Common myeloid progenitor, CD34-positive (primary cell): ENCODE results near the gene OPCML.

ENCODE experiments used
- CTCF ChIA-PET: fragments of 350-600 bp; sonication (Branson Sonifier 250); formaldehyde crosslinking; loops from one replicate; lab custom pipeline; 2021; ENCODE audit warnings: antibody characterized with exemption; lab: Charles Lee
- POLR2A ChIA-PET: fragments of 350-600 bp; sonication (Branson Sonifier 250); formaldehyde crosslinking; loops from one replicate; lab custom pipeline; 2021; ENCODE audit warnings: antibody characterized with exemption; lab: Charles Lee
- DNase-seq, 3 donors: peaks; one replicate each; pipeline versions ENCODE4 v3.0.0 to v3.0.0-alpha.2; 2013
- H3K27ac ChIP-seq, 2 experiments: 1 replicate in 1 of 2; 2 replicates in 1 of 2; pipeline ENCODE4 v1.7.0; 2013; ENCODE audit warnings: inconsistent platforms in 2 of 2, low read length in 2 of 2, mild to moderate bottlenecking in 2 of 2, low read depth in 1 of 2, moderate library complexity in 1 of 2; ENCODE audit not compliant: severe bottlenecking in 2 of 2, insufficient read depth in 1 of 2, poor library complexity in 1 of 2
- H3K27me3 ChIP-seq, 5 experiments: replicated peaks in 2 of 5; 1 replicate in 3 of 5; 2 replicates in 2 of 5; pipeline versions ENCODE4 v1.6.1 to v1.7.0; 2013; ENCODE audit warnings: low read length in 4 of 5, mild to moderate bottlenecking in 2 of 5, moderate library complexity in 2 of 5, inconsistent platforms in 1 of 5; ENCODE audit not compliant: insufficient read depth in 5 of 5, control insufficient read depth in 4 of 5
- H3K36me3 ChIP-seq, 4 experiments: 1 replicate in 2 of 4; 2 replicates in 2 of 4; pipeline versions ENCODE4 v1.6.1 to v1.7.0; 2013; ENCODE audit warnings: low read length in 3 of 4, control low read depth in 1 of 4, mild to moderate bottlenecking in 1 of 4; ENCODE audit not compliant: control insufficient read depth in 4 of 4, insufficient read depth in 4 of 4
- H3K4me1 ChIP-seq, 4 experiments: 1 replicate in 3 of 4; 2 replicates in 1 of 4; pipeline versions ENCODE4 v1.6.1 to v1.7.1; 2013; ENCODE audit warnings: low read length in 3 of 4, mild to moderate bottlenecking in 3 of 4, control low read depth in 1 of 4, inconsistent platforms in 1 of 4, moderate library complexity in 1 of 4; ENCODE audit not compliant: control insufficient read depth in 4 of 4, insufficient read depth in 4 of 4; ENCODE audit errors: control extremely low read depth in 1 of 4
- H3K4me3 ChIP-seq, 7 experiments: 1 replicate in 4 of 7; 2 replicates in 3 of 7; pipeline versions ENCODE4 v1.5.1 to v1.7.0; 2013; ENCODE audit warnings: mild to moderate bottlenecking in 7 of 7, low read length in 6 of 7, moderate library complexity in 6 of 7, inconsistent platforms in 2 of 7, low read depth in 2 of 7, control low read depth in 1 of 7; ENCODE audit not compliant: insufficient read depth in 4 of 7, control insufficient read depth in 1 of 7; ENCODE audit errors: extremely low read depth in 1 of 7
- H3K9me3 ChIP-seq, 5 experiments: 1 replicate in 4 of 5; 2 replicates in 1 of 5; pipeline versions ENCODE4 v1.6.1 to v1.7.1; 2013; ENCODE audit warnings: low read length in 4 of 5, mild to moderate bottlenecking in 2 of 5, inconsistent platforms in 1 of 5, low read depth in 1 of 5, moderate library complexity in 1 of 5; ENCODE audit not compliant: control insufficient read depth in 4 of 5, insufficient read depth in 2 of 5; ENCODE audit errors: control extremely low read depth in 1 of 5
- WGBS: methylation state at CpG from one replicate; pipeline ENCODE4 v1.1.5; 2013; ENCODE audit not compliant: insufficient coverage; 5-methylcytosine and 5-hydroxymethylcytosine counted together

The OPCML gene

DNA sequence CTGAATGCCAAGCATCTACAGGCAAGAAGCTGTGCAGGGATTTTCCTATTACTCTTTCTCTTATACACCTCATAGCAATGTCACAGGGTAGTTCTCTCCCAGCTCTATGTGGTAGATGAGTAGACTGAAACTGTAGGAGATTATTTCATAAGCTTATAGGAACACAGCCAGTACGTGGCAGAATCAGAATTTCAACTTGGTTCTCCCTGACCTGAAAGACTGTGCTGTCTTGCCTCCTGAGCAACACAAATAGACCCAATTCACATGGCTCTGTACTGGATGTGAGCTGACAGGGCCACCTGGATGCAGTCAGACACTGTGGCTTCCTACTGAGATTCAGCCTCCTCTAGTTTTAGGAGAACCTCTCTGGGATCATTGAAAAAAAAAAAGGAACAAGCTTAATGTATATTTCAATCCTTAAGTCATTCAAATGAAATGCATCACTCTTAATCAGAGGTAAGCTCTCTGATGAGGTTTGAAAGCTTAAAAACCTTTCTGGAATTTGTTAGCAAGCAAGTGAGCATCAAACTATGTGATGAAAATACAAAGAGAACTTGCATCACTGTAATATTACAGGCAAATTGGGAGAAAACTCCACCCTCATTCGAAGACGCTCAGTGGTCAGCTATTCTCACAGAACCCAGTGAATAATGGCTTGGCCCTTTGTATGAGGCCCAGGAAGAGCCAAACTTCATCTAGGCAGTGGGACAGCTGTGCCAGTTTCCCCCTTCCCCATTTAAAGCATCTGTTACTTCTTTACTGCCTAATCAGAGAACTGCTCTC, 1122.5 kb downstream of the OPCML start:
- H3K27me3 ChIP-seq = no peaks in the 10 kb centered on the region
- H3K4me1 ChIP-seq = no peaks in the 10 kb centered on the region
- H3K4me3 ChIP-seq = no peak overlapping the region
- WGBS = 89% methylated on average over 3 of the region's 3 CpGs
- H3K27ac ChIP-seq = no peak overlapping the region
- POLR2A ChIA-PET = no interaction called here
- no peak for DNase-seq
- H3K36me3 ChIP-seq = no peaks in the 10 kb centered on the region
- no peaks in the 10 kb centered on the region for H3K9me3 ChIP-seq
- CTCF ChIA-PET = no interaction called here

DNA sequence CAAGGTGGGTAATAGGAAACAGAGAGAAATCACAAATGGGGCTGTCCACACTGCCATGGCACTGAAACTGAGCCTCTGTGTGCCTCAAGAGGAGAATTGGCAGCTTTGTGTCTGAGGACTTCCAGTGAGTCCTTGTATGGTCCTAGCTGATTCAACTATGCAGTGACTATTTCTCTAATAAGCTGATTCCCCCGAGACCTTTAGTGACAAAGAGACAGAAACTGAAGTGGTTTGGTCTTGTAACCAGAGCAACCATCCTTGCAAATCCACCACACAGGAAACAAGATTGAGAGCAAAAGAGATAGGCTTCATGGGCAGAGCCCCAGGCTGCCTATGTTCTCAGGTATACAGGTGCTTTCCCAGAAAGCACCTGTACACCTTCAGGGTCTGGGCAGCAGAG, 1123.4 kb downstream of the OPCML start:
- DNase-seq = no peak
- no CpG with 5 or more reads among the region's 1 CpG for WGBS
- ChIA-PET CTCF (no interaction called here), POLR2A (no interaction called here)
- Histone ChIP-seq H3K9me3 (no peaks in the 10 kb centered on the region), H3K36me3 (no peaks in the 10 kb centered on the region), H3K27ac (no peak overlapping the region), H3K4me3 (no peak overlapping the region), H3K27me3 (no peaks in the 10 kb centered on the region), H3K4me1 (no peaks in the 10 kb centered on the region)

DNA sequence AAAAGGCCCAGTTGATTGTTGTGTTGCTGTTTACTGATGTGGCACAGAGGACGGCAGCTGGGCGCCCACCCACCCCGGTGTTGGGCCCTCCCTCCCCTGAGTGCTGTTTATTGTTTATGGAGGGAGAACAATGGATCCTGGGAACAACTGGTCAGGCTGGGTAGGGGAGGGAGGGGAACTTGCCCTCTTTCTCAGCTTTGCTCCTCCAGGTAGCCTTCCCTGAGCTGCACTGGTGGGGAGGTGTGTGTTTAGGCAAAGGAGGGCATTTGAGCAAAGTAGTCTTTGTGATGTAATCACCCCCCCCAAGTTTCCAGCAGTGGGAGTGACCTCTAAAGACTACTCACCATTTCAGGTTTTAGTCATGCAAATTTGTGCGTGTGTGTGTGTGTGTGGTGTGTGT, 1126.6 kb downstream of the OPCML start:
- no peaks in the 10 kb centered on the region for H3K27me3 ChIP-seq
- H3K4me1 ChIP-seq = no peaks in the 10 kb centered on the region
- H3K27ac ChIP-seq = no peak overlapping the region
- H3K36me3 ChIP-seq = no peaks in the 10 kb centered on the region
- WGBS = 16% methylated on average over 3 of the region's 4 CpGs
- ChIA-PET CTCF (no interaction called here), POLR2A (no interaction called here)
- H3K9me3 ChIP-seq = no peaks in the 10 kb centered on the region
- DNase-seq = no peak
- H3K4me3 ChIP-seq = no peak overlapping the region

DNA sequence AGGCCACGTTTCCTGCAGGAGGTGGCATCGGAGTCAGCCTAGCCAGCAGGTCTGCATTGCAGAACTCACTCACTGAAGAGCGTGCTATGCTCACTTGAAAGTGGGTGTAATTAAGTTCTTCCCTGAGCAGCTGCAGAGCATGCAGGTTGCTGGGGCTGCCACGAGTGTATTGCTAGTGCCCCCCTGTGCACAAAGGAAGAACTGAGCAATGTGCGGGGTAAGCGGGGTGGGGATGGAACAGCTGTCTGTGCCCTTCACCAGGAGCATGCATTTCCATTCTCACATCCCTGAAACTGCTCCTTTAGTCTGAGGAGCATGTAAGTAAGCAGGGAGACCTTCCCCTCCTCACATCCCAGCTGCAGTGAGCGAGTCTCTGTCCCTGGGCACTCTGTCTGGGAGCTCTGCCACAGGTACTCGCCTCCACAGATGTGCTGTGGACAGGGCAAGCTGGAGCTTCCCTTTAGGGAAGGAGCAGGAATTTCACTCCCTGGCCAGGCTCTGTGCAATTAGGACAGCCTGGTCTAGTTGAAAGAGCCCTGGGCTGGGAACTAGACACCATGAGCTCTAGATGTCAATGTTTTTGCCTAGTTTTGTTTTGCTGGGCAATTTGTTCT, 1130.1 kb downstream of the OPCML start:
- POLR2A ChIA-PET = no interaction called here
- Histone ChIP-seq H3K36me3 (no peaks in the 10 kb centered on the region), H3K4me3 (no peak overlapping the region), H3K4me1 (no peaks in the 10 kb centered on the region), H3K27me3 (no peaks in the 10 kb centered on the region), H3K27ac (no peak overlapping the region), H3K9me3 (no peaks in the 10 kb centered on the region)
- no peak for DNase-seq
- CTCF ChIA-PET = no interaction called here
- 16% methylated on average over 7 of the region's 8 CpGs for WGBS

DNA sequence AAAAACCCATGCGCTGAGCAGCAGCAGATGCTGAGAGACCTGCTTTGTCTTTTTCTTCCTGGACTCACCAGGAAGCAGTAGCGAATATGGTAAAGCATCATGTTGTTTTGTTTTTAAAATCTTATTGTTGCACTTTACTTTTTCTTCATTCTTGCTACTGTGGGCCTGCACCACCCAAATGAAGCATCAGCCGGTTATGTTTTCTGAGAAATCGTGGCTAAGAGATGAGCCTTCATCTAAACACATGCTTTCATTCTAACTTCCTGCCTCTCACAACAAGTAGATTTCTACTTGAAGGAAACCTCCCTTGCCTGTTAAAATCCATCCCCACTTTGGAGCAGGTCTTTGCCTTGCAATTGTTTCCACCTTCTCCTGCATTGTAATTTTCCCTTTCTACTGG, 1136.0 kb downstream of the OPCML start:
- Histone ChIP-seq H3K27ac (no peak overlapping the region), H3K4me3 (no peak overlapping the region), H3K9me3 (no peaks in the 10 kb centered on the region), H3K36me3 (no peaks in the 10 kb centered on the region), H3K27me3 (no peaks in the 10 kb centered on the region), H3K4me1 (no peaks in the 10 kb centered on the region)
- ChIA-PET CTCF (no interaction called here), POLR2A (no interaction called here)
- WGBS = 95% methylated on average over 2 of the region's 4 CpGs
- no peak for DNase-seq

DNA sequence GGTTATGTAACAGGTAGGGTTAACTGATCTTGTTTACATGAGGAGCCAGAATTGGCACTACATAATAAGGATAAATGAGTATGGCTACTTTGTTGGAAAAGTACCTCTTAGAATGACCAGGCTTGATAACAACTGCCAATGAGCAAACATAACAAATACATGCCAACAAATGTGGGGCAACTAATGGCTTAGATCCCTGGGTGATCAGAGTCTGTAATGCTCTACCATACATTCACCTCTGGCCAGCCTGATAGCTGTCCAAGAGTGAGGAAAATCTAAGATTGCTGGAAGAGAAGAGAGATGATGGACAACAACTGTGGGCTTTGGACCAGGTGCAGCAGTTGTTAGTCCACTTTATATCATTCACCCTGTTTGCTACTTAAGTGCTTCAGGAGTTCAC, 1136.9 kb downstream of the OPCML start:
- CTCF ChIA-PET = no interaction called here
- H3K4me3 ChIP-seq = no peak overlapping the region
- DNase-seq = no peak
- H3K9me3 ChIP-seq = no peaks in the 10 kb centered on the region
- no peaks in the 10 kb centered on the region for H3K4me1 ChIP-seq
- POLR2A ChIA-PET = no interaction called here
- H3K27me3 ChIP-seq = no peaks in the 10 kb centered on the region
- H3K36me3 ChIP-seq = no peaks in the 10 kb centered on the region
- no peak overlapping the region for H3K27ac ChIP-seq

DNA sequence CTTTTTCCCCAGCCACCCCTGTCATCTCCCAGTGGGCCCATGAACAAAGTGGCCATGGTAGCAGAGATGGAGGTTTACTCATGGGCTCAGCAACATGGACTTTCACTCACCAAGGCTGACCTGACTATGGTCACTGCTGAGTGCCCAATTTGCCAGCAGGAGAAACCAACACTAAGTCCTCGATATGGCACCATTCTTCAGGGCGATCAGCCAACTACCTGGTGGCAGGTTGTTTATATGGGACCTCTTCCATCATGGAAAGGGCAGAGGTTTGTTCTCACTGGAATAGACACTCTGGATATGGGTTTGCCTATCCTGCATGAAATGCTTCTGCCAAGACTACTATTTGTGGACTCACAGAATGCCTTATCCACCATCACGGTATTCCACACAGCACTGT, 1152.8 kb downstream of the OPCML start:
- H3K27me3 ChIP-seq = no peaks in the 10 kb centered on the region
- no peaks in the 10 kb centered on the region for H3K4me1 ChIP-seq
- no peaks in the 10 kb centered on the region for H3K36me3 ChIP-seq

More for the DNA sequence above, 1152.8 kb downstream of the OPCML start:
- ChIA-PET CTCF (no interaction called here), POLR2A (no interaction called here)
- no peak overlapping the region for H3K27ac ChIP-seq
- DNase-seq = no peak
- 100% methylated on average over 1 of the region's 3 CpGs for WGBS
- peaks cover 0 to 3% (median 0%) of the 10 kb centered on the region in 5 experiments for H3K9me3 ChIP-seq
- H3K4me3 ChIP-seq = no peak overlapping the region
